ENCODE data around the gene CHD9.

DNA sequence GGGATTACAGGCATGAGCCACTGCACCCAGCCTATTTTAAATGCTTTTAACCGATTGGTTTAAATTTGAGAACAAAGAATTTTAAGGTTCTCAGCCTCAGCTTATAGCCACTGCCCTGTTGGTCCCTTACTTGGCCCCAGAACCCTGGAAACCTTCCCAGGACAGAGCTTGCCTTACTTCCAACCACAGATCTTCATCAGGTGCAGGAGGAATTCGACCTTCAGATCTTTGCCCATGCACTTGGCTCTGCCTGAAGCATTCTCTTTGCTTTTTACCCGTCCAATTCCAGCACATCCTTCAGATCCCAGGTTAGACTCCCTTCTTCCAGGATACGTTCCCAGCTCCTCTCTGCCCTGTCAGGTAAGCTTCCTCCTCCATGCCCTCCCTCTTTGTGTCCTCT is 27.7 kb downstream of the CHD9 start:
- TF ChIP-seq, protein P1, sequence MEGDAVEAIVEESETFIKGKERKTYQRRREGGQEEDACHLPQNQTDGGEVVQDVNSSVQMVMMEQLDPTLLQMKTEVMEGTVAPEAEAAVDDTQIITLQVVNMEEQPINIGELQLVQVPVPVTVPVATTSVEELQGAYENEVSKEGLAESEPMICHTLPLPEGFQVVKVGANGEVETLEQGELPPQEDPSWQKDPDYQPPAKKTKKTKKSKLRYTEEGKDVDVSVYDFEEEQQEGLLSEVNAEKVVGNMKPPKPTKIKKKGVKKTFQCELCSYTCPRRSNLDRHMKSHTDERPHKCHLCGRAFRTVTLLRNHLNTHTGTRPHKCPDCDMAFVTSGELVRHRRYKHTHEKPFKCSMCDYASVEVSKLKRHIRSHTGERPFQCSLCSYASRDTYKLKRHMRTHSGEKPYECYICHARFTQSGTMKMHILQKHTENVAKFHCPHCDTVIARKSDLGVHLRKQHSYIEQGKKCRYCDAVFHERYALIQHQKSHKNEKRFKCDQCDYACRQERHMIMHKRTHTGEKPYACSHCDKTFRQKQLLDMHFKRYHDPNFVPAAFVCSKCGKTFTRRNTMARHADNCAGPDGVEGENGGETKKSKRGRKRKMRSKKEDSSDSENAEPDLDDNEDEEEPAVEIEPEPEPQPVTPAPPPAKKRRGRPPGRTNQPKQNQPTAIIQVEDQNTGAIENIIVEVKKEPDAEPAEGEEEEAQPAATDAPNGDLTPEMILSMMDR (conservative IDR thresholded peaks at IDR 0.05): no peak
- no peak for TF ChIP-seq EZH2 (IDR thresholded peaks at IDR 0.05; ENCODE audit: low read depth)

Data from PC-9 (cell line).